ENCODE measurements around the gene MAP6. TPM values are rescaled to one million over a fixed set of nuclear protein-coding genes. Genes with fewer than 3 reads are reported as not detected.

The MAP6 gene
- total and polyA plus RNA-seq, 2 experiments from 2014 or later, result 0.31 to 1.2 TPM

GRCh38 chr11:75601494-75601893 lies 67.3 kb downstream of the MAP6 start:
- Mint-ChIP-seq H3K9me3 (no peaks in the 10 kb centered on the region), H3K27me3 (ENCODE audit: insufficient read depth, low read depth, poor library complexity) (peaks cover 13% of the 10 kb centered on the region), H3K27ac (no peak overlapping the region), H3K4me1 (peaks cover 35% of the 10 kb centered on the region), H3K36me3 (ENCODE audit: low read depth) (no peaks in the 10 kb centered on the region), H3K4me3 (no peak overlapping the region)
- H3K4me2 ChIP-seq, result no peak overlapping the region
- DNase-seq (ENCODE audit: low spot score), result no peak
- H3K9me2 ChIP-seq (ENCODE audit: insufficient read depth), result no peaks in the 10 kb centered on the region
- no peak overlapping the region for H3K27ac ChIP-seq (ENCODE audit: low read depth)
- H3F3A ChIP-seq (replicated peaks; ENCODE audit: low read depth), result no peaks in the 10 kb centered on the region
- no peak for ATAC-seq
- H3K36me3 ChIP-seq (ENCODE audit: insufficient read depth), result no peaks in the 10 kb centered on the region
- no peaks in the 10 kb centered on the region for H3K27me3 ChIP-seq (ENCODE audit: insufficient read depth)
- 0 out of 2 replicates have a peak overlapping the region, but pooled peaks have one; percentile 52 for H2AFZ ChIP-seq
- no peaks in the 10 kb centered on the region for H3K79me2 ChIP-seq (replicated peaks; ENCODE audit: insufficient read depth)
- H3K4me3 ChIP-seq, result no peak overlapping the region
- H3K4me1 ChIP-seq (ENCODE audit: insufficient read depth), result no peaks in the 10 kb centered on the region
- no peak for TF ChIP-seq REST (IDR thresholded peaks at IDR 0.05; ENCODE audit: unreplicated experiment)
- no peak for TF ChIP-seq ZNF331 (CRISPR knock-in tag; IDR thresholded peaks at IDR 0.05; ENCODE audit: low read depth)
- no peak for TF ChIP-seq JUNB (IDR thresholded peaks at IDR 0.05; ENCODE audit: unreplicated experiment)
- TF ChIP-seq STAT1 (IDR thresholded peaks at IDR 0.05; ENCODE audit: unreplicated experiment), result no peak
- TF ChIP-seq CREB1 (CRISPR knock-in tag; IDR thresholded peaks at IDR 0.05; ENCODE audit: low read depth), result no peak
- TF ChIP-seq, protein P1, sequence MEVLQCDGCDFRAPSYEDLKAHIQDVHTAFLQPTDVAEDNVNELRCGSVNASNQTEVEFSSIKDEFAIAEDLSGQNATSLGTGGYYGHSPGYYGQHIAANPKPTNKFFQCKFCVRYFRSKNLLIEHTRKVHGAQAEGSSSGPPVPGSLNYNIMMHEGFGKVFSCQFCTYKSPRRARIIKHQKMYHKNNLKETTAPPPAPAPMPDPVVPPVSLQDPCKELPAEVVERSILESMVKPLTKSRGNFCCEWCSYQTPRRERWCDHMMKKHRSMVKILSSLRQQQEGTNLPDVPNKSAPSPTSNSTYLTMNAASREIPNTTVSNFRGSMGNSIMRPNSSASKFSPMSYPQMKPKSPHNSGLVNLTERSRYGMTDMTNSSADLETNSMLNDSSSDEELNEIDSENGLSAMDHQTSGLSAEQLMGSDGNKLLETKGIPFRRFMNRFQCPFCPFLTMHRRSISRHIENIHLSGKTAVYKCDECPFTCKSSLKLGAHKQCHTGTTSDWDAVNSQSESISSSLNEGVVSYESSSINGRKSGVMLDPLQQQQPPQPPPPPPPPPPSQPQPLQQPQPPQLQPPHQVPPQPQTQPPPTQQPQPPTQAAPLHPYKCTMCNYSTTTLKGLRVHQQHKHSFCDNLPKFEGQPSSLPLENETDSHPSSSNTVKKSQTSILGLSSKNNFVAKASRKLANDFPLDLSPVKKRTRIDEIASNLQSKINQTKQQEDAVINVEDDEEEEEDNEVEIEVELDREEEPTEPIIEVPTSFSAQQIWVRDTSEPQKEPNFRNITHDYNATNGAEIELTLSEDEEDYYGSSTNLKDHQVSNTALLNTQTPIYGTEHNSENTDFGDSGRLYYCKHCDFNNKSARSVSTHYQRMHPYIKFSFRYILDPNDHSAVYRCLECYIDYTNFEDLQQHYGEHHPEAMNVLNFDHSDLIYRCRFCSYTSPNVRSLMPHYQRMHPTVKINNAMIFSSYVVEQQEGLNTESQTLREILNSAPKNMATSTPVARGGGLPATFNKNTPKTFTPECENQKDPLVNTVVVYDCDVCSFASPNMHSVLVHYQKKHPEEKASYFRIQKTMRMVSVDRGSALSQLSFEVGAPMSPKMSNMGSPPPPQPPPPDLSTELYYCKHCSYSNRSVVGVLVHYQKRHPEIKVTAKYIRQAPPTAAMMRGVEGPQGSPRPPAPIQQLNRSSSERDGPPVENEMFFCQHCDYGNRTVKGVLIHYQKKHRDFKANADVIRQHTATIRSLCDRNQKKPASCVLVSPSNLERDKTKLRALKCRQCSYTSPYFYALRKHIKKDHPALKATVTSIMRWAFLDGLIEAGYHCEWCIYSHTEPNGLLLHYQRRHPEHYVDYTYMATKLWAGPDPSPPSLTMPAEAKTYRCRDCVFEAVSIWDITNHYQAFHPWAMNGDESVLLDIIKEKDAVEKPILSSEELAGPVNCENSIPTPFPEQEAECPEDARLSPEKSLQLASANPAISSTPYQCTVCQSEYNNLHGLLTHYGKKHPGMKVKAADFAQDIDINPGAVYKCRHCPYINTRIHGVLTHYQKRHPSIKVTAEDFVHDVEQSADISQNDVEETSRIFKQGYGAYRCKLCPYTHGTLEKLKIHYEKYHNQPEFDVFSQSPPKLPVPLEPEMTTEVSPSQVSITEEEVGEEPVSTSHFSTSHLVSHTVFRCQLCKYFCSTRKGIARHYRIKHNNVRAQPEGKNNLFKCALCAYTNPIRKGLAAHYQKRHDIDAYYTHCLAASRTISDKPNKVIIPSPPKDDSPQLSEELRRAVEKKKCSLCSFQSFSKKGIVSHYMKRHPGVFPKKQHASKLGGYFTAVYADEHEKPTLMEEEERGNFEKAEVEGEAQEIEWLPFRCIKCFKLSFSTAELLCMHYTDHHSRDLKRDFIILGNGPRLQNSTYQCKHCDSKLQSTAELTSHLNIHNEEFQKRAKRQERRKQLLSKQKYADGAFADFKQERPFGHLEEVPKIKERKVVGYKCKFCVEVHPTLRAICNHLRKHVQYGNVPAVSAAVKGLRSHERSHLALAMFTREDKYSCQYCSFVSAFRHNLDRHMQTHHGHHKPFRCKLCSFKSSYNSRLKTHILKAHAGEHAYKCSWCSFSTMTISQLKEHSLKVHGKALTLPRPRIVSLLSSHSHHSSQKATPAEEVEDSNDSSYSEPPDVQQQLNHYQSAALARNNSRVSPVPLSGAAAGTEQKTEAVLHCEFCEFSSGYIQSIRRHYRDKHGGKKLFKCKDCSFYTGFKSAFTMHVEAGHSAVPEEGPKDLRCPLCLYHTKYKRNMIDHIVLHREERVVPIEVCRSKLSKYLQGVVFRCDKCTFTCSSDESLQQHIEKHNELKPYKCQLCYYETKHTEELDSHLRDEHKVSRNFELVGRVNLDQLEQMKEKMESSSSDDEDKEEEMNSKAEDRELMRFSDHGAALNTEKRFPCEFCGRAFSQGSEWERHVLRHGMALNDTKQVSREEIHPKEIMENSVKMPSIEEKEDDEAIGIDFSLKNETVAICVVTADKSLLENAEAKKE (CRISPR knock-in tag; IDR thresholded peaks at IDR 0.05), result no peak
- TF ChIP-seq EZH2phosphoT487 (IDR thresholded peaks at IDR 0.05; ENCODE audit: unreplicated experiment), result no peak
- no peak for TF ChIP-seq ZNF114 (CRISPR knock-in tag; IDR thresholded peaks at IDR 0.05)
- TF ChIP-seq POLR2AphosphoS5 (IDR thresholded peaks at IDR 0.05; ENCODE audit: low read depth), result no peak
- TF ChIP-seq NANOG (IDR thresholded peaks at IDR 0.05; ENCODE audit: borderline replicate concordance), result no peak
- TF ChIP-seq, protein P2, sequence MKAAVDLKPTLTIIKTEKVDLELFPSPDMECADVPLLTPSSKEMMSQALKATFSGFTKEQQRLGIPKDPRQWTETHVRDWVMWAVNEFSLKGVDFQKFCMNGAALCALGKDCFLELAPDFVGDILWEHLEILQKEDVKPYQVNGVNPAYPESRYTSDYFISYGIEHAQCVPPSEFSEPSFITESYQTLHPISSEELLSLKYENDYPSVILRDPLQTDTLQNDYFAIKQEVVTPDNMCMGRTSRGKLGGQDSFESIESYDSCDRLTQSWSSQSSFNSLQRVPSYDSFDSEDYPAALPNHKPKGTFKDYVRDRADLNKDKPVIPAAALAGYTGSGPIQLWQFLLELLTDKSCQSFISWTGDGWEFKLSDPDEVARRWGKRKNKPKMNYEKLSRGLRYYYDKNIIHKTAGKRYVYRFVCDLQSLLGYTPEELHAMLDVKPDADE (IDR thresholded peaks at IDR 0.05), result no peak
- H4K20me1 ChIP-seq (replicated peaks; ENCODE audit: insufficient read depth), result no peaks in the 10 kb centered on the region
